Measurements from ENCODE around the gene ZNF770. TPM values are rescaled to one million over a fixed set of nuclear protein-coding genes. Genes with fewer than 3 reads are reported as not detected.

ZNF770 gene
- total RNA-seq, 1 donor from 2014 or later: 34.7 TPM

DNA sequence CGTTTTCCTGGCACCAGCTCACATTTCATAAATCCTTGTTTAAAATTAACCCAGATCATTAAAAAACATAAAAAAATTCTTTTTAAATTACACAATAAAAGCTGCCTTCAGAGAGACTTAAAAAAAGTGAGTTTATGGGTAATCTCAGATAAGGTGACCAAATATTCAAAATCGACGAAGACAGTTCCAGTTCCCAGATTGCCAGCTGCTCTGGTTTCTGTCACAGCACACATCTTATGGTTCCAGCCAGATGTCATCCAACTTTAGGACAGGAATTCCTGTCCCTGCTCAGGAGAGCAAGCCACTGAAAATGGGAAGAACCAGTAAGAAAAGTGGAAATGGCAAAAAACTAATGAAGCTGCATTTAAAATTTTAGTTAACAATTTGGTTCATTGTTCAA is 15.8 kb upstream of the ZNF770 start:
- TF ChIP-seq, protein P1, sequence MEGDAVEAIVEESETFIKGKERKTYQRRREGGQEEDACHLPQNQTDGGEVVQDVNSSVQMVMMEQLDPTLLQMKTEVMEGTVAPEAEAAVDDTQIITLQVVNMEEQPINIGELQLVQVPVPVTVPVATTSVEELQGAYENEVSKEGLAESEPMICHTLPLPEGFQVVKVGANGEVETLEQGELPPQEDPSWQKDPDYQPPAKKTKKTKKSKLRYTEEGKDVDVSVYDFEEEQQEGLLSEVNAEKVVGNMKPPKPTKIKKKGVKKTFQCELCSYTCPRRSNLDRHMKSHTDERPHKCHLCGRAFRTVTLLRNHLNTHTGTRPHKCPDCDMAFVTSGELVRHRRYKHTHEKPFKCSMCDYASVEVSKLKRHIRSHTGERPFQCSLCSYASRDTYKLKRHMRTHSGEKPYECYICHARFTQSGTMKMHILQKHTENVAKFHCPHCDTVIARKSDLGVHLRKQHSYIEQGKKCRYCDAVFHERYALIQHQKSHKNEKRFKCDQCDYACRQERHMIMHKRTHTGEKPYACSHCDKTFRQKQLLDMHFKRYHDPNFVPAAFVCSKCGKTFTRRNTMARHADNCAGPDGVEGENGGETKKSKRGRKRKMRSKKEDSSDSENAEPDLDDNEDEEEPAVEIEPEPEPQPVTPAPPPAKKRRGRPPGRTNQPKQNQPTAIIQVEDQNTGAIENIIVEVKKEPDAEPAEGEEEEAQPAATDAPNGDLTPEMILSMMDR (IDR thresholded peaks at IDR 0.05): no peak
- no peaks in the 10 kb centered on the region for H3K9me3 Mint-ChIP-seq (ENCODE audit: unreplicated experiment)
- no peaks in the 10 kb centered on the region for H3K4me1 Mint-ChIP-seq (ENCODE audit: unreplicated experiment)
- no peak for DNase-seq (ENCODE audit: extremely low spot score, unreplicated experiment)
- no peak overlapping the region for H3K4me3 Mint-ChIP-seq (ENCODE audit: unreplicated experiment)
- no peaks in the 10 kb centered on the region for H3K36me3 Mint-ChIP-seq (ENCODE audit: unreplicated experiment)
- no peak overlapping the region for H3K27ac Mint-ChIP-seq (ENCODE audit: unreplicated experiment)
- peaks cover 4% of the 10 kb centered on the region for H3K27me3 Mint-ChIP-seq (ENCODE audit: unreplicated experiment)

- Mint-ChIP-seq H3K27ac (ENCODE audit: unreplicated experiment) (no peak overlapping the region), H3K36me3 (ENCODE audit: unreplicated experiment) (no peaks in the 10 kb centered on the region), H3K4me3 (ENCODE audit: unreplicated experiment) (no peak overlapping the region), H3K4me1 (ENCODE audit: unreplicated experiment) (no peaks in the 10 kb centered on the region), H3K27me3 (ENCODE audit: unreplicated experiment) (peaks cover 5% of the 10 kb centered on the region), H3K9me3 (ENCODE audit: unreplicated experiment) (no peaks in the 10 kb centered on the region)
- TF ChIP-seq, protein P1 (IDR thresholded peaks at IDR 0.05): no peak
- no peak for DNase-seq (ENCODE audit: extremely low spot score, unreplicated experiment)
These were observed 12.4 kb upstream of the ZNF770 start for GRCh38 chr15:35000511-35000910.

DNA sequence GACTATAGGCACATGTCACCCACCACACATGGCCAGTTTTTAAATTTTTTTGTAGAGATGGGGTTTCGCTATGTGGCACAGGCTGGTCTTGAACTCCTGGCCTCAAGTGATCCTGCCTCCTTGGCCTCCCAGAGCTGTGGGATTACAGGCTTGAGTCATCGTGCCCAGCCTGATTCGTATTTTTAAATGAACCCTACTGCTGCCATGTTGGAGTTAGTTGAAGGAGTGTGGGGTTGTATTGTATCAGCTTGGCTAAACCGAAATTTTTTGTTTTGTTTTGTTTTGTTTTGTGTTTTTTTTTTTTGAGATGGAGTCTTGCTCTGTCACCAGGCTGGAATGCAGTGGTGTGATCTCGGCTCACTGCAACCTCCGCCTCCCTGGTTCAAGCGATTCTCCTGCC is 11.8 kb upstream of the ZNF770 start:
- Mint-ChIP-seq H3K4me1 (ENCODE audit: unreplicated experiment) (no peaks in the 10 kb centered on the region), H3K9me3 (ENCODE audit: unreplicated experiment) (no peaks in the 10 kb centered on the region), H3K36me3 (ENCODE audit: unreplicated experiment) (no peaks in the 10 kb centered on the region), H3K27me3 (ENCODE audit: unreplicated experiment) (peaks cover 6% of the 10 kb centered on the region), H3K4me3 (ENCODE audit: unreplicated experiment) (no peak overlapping the region), H3K27ac (ENCODE audit: unreplicated experiment) (no peak overlapping the region)
- TF ChIP-seq, protein P1 (IDR thresholded peaks at IDR 0.05): no peak
- DNase-seq (ENCODE audit: extremely low spot score, unreplicated experiment): no peak

GRCh38 chr15:34994925-34995324 is 6.8 kb upstream of the ZNF770 start:
- Mint-ChIP-seq H3K4me1 (ENCODE audit: unreplicated experiment) (no peaks in the 10 kb centered on the region), H3K27ac (ENCODE audit: unreplicated experiment) (no peak overlapping the region), H3K27me3 (ENCODE audit: unreplicated experiment) (peaks cover 2% of the 10 kb centered on the region), H3K4me3 (ENCODE audit: unreplicated experiment) (no peak overlapping the region), H3K9me3 (ENCODE audit: unreplicated experiment) (no peaks in the 10 kb centered on the region), H3K36me3 (ENCODE audit: unreplicated experiment) (no peaks in the 10 kb centered on the region)
- no peak for DNase-seq (ENCODE audit: extremely low spot score, unreplicated experiment)
- TF ChIP-seq, protein P1 (IDR thresholded peaks at IDR 0.05): no peak

GRCh38 chr15:34993877-34994276 is 5.8 kb upstream of the ZNF770 start:
- DNase-seq (ENCODE audit: extremely low spot score, unreplicated experiment): no peak
- peaks cover 1% of the 10 kb centered on the region for H3K4me1 Mint-ChIP-seq (ENCODE audit: unreplicated experiment)
- TF ChIP-seq, protein P1 (IDR thresholded peaks at IDR 0.05): no peak
- no peak overlapping the region for H3K4me3 Mint-ChIP-seq (ENCODE audit: unreplicated experiment)
- no peak overlapping the region for H3K27ac Mint-ChIP-seq (ENCODE audit: unreplicated experiment)
- no peaks in the 10 kb centered on the region for H3K36me3 Mint-ChIP-seq (ENCODE audit: unreplicated experiment)
- H3K9me3 Mint-ChIP-seq (ENCODE audit: unreplicated experiment): no peaks in the 10 kb centered on the region
- H3K27me3 Mint-ChIP-seq (ENCODE audit: unreplicated experiment): peaks cover 2% of the 10 kb centered on the region

All from osteocyte (in vitro differentiated cells).